Upper lobe of left lung (tissue), 6 donors: Measurements from ENCODE around the gene SEMA5A. TPM values are rescaled to one million over a fixed set of nuclear protein-coding genes. Genes with fewer than 3 reads are reported as not detected.

ENCODE experiments used
- ATAC-seq, 2 donors: fragments of 200-7000 bp; cut with Tn5 transposase; one replicate each; pipeline ENCODE4 v1.9.1; 2022; ENCODE audit warnings: mild to moderate bottlenecking in 2 of 2, moderate library complexity in 2 of 2; ENCODE audit not compliant: low FRiP score in 2 of 2
- DNase-seq, 2 donors: peaks; one replicate each; pipeline ENCODE4 v3.0.0-alpha.2; 2019 to 2020
- H3K27ac ChIP-seq, 4 donors: fragments of 200-600 bp; sonication (generic); one replicate each; pipeline ENCODE4 v1.5.1; 2016 to 2019
- H3K27me3 ChIP-seq, 4 donors: fragments of 200-600 bp; sonication (generic); one replicate each; pipeline ENCODE4 v1.5.1; 2017 to 2019
- H3K36me3 ChIP-seq, 4 donors: fragments of 200-600 bp; sonication (generic); one replicate each; pipeline ENCODE4 v1.5.1; 2016 to 2019
- H3K4me1 ChIP-seq, 4 donors: fragments of 200-600 bp; sonication (generic); one replicate each; pipeline ENCODE4 v1.5.1; 2018 to 2019
- H3K4me3 ChIP-seq, 4 donors: fragments of 200-600 bp; sonication (generic); one replicate each; pipeline ENCODE4 v1.5.1; 2017 to 2019; ENCODE audit warnings: mild to moderate bottlenecking in 2 of 4, moderate library complexity in 1 of 4
- H3K9me3 ChIP-seq, 4 donors: fragments of 200-600 bp; sonication (generic); one replicate each; pipeline ENCODE4 v1.5.1; 2018 to 2019
- CTCF ChIP-seq, 6 experiments: fragments of 450-650 bp in 4 of 6; fragments of 200-600 bp in 2 of 6; sonication (generic) in 2 of 6; IDR thresholded peaks; one replicate each; pipeline ENCODE4 v1.5.1; 2016 to 2019; ENCODE audit warnings: antibody characterized with exemption in 6 of 6
- EP300 ChIP-seq, 4 donors: sonication (generic); formaldehyde crosslinking; IDR thresholded peaks; one replicate each; pipeline ENCODE4 v1.5.1; 2017; ENCODE audit warnings: antibody characterized with exemption in 4 of 4, control low read depth in 2 of 4
- POLR2A ChIP-seq, 4 donors: fragments of 450-650 bp; IDR thresholded peaks; one replicate each; pipeline ENCODE4 v1.5.1; 2016 to 2017; ENCODE audit warnings: antibody characterized with exemption in 4 of 4, mild to moderate bottlenecking in 2 of 4
- POLR2AphosphoS5 ChIP-seq, 2 donors: sonication (generic); formaldehyde crosslinking; IDR thresholded peaks; one replicate each; pipeline ENCODE4 v1.5.1; 2017; ENCODE audit warnings: antibody characterized with exemption in 2 of 2
- WGBS, 2 donors: methylation state at CpG; one replicate each; pipeline ENCODE4 v1.1.5; 2017 to 2018; 5-methylcytosine and 5-hydroxymethylcytosine counted together
- total RNA-seq, 6 donors: library from RNA; depleted of rRNA in 4 of 6; stranded (reverse); fragments of >200 nt in 4 of 6; gene quantifications; one replicate each; pipeline versions ENCODE4 v1.1.0 to v1.2.1, GENCODE V29; 2016 to 2021
- donor health status: DM: no; HTN: no; CAD: no; lungs with moderate emphysema.
- donor health status: DM: no; HTN: yes; CAD: no; lungs with severe emphysema.

Gene SEMA5A
- total RNA-seq, 6 donors from 2014 or later: 5.2 to 40.5 (median 27.5) TPM

- Histone ChIP-seq H3K27ac (no peak overlapping the region), H3K9me3 (no peaks in the 10 kb centered on the region), H3K27me3 (no peaks in the 10 kb centered on the region), H3K4me1 (no peaks in the 10 kb centered on the region), H3K4me3 (no peak overlapping the region), H3K36me3 (no peaks in the 10 kb centered on the region)
- TF ChIP-seq EP300 (IDR thresholded peaks at IDR 0.05) (no peak), POLR2AphosphoS5 (IDR thresholded peaks at IDR 0.05) (no peak), POLR2A (IDR thresholded peaks at IDR 0.05) (no peak), CTCF (IDR thresholded peaks at IDR 0.05) (no peak)
- WGBS, 2 donors: 65 to 76% methylated on average over 4 of the region's 4 CpGs
- ATAC-seq: no peak
- DNase-seq: no peak
Observed at GRCh38 chr5:9337928-9338595, 207.8 kb downstream of the SEMA5A start.

- TF ChIP-seq EP300 (IDR thresholded peaks at IDR 0.05): no peak
- no peak for TF ChIP-seq POLR2AphosphoS5 (IDR thresholded peaks at IDR 0.05)
- TF ChIP-seq CTCF (IDR thresholded peaks at IDR 0.05): no peak
- TF ChIP-seq POLR2A (IDR thresholded peaks at IDR 0.05): no peak
Observed at GRCh38 chr5:9335754-9336495, 209.9 kb downstream of the SEMA5A start.

GRCh38 chr5:9335269-9335668 lies 210.6 kb downstream of the SEMA5A start:
- Histone ChIP-seq H3K9me3 (no peaks in the 10 kb centered on the region), H3K27ac (no peak overlapping the region), H3K36me3 (no peaks in the 10 kb centered on the region), H3K4me1 (no peaks in the 10 kb centered on the region), H3K4me3 (no peak overlapping the region), H3K27me3 (no peaks in the 10 kb centered on the region)
- no peak for DNase-seq
- WGBS, 2 donors: 87 to 90% methylated on average over 2 of the region's 2 CpGs
- ATAC-seq: no peak
- TF ChIP-seq EP300 (IDR thresholded peaks at IDR 0.05) (no peak), POLR2AphosphoS5 (IDR thresholded peaks at IDR 0.05) (no peak), POLR2A (IDR thresholded peaks at IDR 0.05) (no peak), CTCF (IDR thresholded peaks at IDR 0.05) (no peak)

More at GRCh38 chr5:9335754-9336495, 209.9 kb downstream of the SEMA5A start:
- ATAC-seq: no peak
- DNase-seq: no peak
- Histone ChIP-seq H3K4me3 (no peak overlapping the region), H3K36me3 (no peaks in the 10 kb centered on the region), H3K27ac (no peak overlapping the region), H3K9me3 (no peaks in the 10 kb centered on the region), H3K4me1 (no peaks in the 10 kb centered on the region), H3K27me3 (no peaks in the 10 kb centered on the region)
- 83 to 97% methylated on average over 2 of the region's 2 CpGs for WGBS, 2 donors

DNA sequence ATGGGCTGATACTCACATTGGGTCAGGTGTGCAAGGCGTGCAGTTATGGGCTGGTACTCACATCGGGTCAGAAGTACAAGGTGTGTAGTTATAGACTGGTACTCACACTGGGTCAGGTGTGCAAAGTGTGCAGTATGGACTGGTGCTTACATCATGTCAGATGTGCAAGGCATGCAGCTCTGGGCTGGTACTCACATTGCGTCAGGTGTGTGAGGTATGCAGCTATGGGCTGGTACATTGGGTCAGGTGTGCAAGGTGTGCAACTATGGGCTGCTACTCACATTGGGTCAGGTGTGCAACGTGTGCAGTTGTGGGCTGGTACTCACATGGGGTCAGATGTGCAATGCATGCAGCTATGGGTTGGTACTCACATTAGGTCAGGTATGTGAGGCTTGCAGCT lies 213.8 kb downstream of the SEMA5A start:
- H3K4me1 ChIP-seq: no peaks in the 10 kb centered on the region

More for the DNA sequence above, 213.8 kb downstream of the SEMA5A start:
- 88 to 89% methylated on average over 3 to 4 of the region's 4 CpGs for WGBS, 2 donors
- Histone ChIP-seq H3K9me3 (no peaks in the 10 kb centered on the region), H3K4me3 (no peak overlapping the region), H3K36me3 (no peaks in the 10 kb centered on the region), H3K27me3 (no peaks in the 10 kb centered on the region), H3K27ac (no peak overlapping the region)
- peak in 1 of 2 donors; percentile 50 for ATAC-seq
- TF ChIP-seq POLR2A (IDR thresholded peaks at IDR 0.05) (no peak), POLR2AphosphoS5 (IDR thresholded peaks at IDR 0.05) (no peak), CTCF (IDR thresholded peaks at IDR 0.05) (no peak), EP300 (IDR thresholded peaks at IDR 0.05) (no peak)
- no peak for DNase-seq
